Endothelial cell (in vitro differentiated cells): Measurements from ENCODE around the gene B3GNT2. TPM values are rescaled to one million over a fixed set of nuclear protein-coding genes. Genes with fewer than 3 reads are reported as not detected.
A peak's percentile ranks its signal among the peaks of the same experiment; 100 is the strongest.

Experiments
- DNase-seq: peaks from one replicate; pipeline ENCODE4 v3.0.0; 2021; ENCODE audit warnings: low spot score
- H3K27ac Mint-ChIP-seq: one replicate; pipeline ENCODE4 v1.8.0; 2021; ENCODE audit warnings: mixed read lengths, inconsistent platforms; ENCODE audit not compliant: unreplicated experiment
- H3K27me3 Mint-ChIP-seq: one replicate; pipeline ENCODE4 v1.8.0; 2021; ENCODE audit warnings: mild to moderate bottlenecking, moderate library complexity, mixed read lengths, inconsistent platforms; ENCODE audit not compliant: unreplicated experiment
- H3K36me3 Mint-ChIP-seq: one replicate; pipeline ENCODE4 v1.8.0; 2021; ENCODE audit warnings: mild to moderate bottlenecking, low read depth, mixed read lengths, inconsistent platforms; ENCODE audit not compliant: unreplicated experiment
- H3K4me1 Mint-ChIP-seq: one replicate; pipeline ENCODE4 v1.8.0; 2021; ENCODE audit warnings: mild to moderate bottlenecking, mixed read lengths, inconsistent platforms; ENCODE audit not compliant: unreplicated experiment
- H3K4me3 Mint-ChIP-seq: one replicate; pipeline ENCODE4 v1.8.0; 2021; ENCODE audit warnings: mild to moderate bottlenecking, mixed read lengths, inconsistent platforms; ENCODE audit not compliant: unreplicated experiment
- H3K9me3 Mint-ChIP-seq: one replicate; pipeline ENCODE4 v1.8.0; 2021; ENCODE audit warnings: mixed read lengths, inconsistent platforms; ENCODE audit not compliant: unreplicated experiment
- total RNA-seq: library from RNA; stranded (reverse); fragmentation: NEBNext Ultra II Directional; extraction: Animal tissue kit (Norgen Biotek cat#: 25700); gene quantifications from one replicate; pipeline ENCODE4 v1.2.1, GENCODE V29; 2021; ENCODE audit not compliant: unreplicated experiment
- TF ChIP-seq, protein P1 (sequence below): fragments of 200-600 bp; sonication (generic); IDR thresholded peaks from one replicate; pipeline ENCODE4 v1.5.0; 2021; ENCODE audit warnings: antibody characterized with exemption; ENCODE audit not compliant: unreplicated experiment

The B3GNT2 gene
- total RNA-seq, 1 donor from 2014 or later = 53.1 TPM

DNA sequence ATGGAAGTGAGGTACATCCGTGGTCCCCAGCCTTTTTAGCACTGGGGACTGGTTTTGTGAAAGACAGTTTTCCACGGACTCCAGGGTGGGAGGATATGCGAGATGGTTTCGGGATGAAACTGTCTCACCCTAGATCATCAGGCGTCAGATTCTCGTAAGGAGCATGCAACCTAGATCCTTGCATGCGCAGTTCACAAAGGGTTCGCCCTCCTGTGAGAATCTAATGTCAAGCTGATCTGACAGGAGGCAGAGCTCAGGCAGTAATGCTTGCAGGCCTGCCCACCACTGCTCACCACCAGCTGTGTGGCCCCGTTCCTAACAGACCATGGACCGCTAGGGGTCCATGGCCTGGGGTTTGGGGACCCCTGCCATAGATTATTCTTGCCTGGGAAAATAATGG is 11.6 kb downstream of the B3GNT2 start:
- TF ChIP-seq, protein P1, sequence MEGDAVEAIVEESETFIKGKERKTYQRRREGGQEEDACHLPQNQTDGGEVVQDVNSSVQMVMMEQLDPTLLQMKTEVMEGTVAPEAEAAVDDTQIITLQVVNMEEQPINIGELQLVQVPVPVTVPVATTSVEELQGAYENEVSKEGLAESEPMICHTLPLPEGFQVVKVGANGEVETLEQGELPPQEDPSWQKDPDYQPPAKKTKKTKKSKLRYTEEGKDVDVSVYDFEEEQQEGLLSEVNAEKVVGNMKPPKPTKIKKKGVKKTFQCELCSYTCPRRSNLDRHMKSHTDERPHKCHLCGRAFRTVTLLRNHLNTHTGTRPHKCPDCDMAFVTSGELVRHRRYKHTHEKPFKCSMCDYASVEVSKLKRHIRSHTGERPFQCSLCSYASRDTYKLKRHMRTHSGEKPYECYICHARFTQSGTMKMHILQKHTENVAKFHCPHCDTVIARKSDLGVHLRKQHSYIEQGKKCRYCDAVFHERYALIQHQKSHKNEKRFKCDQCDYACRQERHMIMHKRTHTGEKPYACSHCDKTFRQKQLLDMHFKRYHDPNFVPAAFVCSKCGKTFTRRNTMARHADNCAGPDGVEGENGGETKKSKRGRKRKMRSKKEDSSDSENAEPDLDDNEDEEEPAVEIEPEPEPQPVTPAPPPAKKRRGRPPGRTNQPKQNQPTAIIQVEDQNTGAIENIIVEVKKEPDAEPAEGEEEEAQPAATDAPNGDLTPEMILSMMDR = no peak
- Mint-ChIP-seq H3K27me3 (peaks cover 4% of the 10 kb centered on the region), H3K27ac (no peak overlapping the region), H3K4me1 (peaks cover 56% of the 10 kb centered on the region), H3K36me3 (no peaks in the 10 kb centered on the region), H3K9me3 (no peaks in the 10 kb centered on the region), H3K4me3 (no peak overlapping the region)
- no peak for DNase-seq

- no peaks in the 10 kb centered on the region for H3K9me3 Mint-ChIP-seq
- no peaks in the 10 kb centered on the region for H3K36me3 Mint-ChIP-seq
- no peak overlapping the region for H3K27ac Mint-ChIP-seq
- peak overlapping the region; percentile 9 for H3K4me3 Mint-ChIP-seq
- H3K27me3 Mint-ChIP-seq = peaks cover 4% of the 10 kb centered on the region
- TF ChIP-seq, protein P1 = no peak
- DNase-seq = no peak
- H3K4me1 Mint-ChIP-seq = peaks cover 50% of the 10 kb centered on the region
These were observed 12.3 kb downstream of the B3GNT2 start for GRCh38 chr2:62208074-62208757.

GRCh38 chr2:62208758-62209114 is 12.8 kb downstream of the B3GNT2 start:
- Mint-ChIP-seq H3K9me3 (no peaks in the 10 kb centered on the region), H3K4me1 (peaks cover 49% of the 10 kb centered on the region), H3K4me3 (peak overlapping the region; percentile 9), H3K36me3 (peaks cover 5% of the 10 kb centered on the region), H3K27me3 (peaks cover 4% of the 10 kb centered on the region), H3K27ac (no peak overlapping the region)
- no peak for DNase-seq
- TF ChIP-seq, protein P1 = no peak

DNA sequence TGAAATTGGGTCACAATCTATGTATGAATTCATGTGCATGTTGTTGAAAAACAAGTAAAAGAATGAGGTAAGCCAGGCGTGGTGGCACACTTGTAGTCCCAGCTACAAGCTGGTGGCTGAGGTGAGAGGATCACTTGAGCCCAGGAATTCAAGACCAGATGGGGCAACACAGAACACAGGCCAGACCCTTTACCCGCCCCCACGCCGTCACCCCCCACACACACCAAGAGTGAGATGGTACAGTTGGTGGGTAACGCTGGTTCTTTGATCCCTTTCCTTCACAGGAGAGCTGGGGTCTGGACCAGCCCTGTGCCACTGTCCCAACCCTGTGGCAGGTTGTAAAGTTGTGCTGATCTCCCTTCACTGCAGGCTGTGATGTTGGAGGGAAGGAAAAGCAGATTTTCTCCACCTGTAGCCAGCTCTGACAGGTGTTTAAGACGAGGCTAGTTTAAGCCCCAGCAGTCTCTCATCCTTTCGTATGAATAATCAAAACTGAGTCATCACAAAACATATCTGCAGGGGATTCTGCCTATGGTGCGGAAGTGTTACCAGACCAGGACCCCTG is 13.6 kb downstream of the B3GNT2 start:
- no peak overlapping the region for H3K4me3 Mint-ChIP-seq
- TF ChIP-seq, protein P1 = no peak
- no peaks in the 10 kb centered on the region for H3K9me3 Mint-ChIP-seq
- peaks cover 4% of the 10 kb centered on the region for H3K27me3 Mint-ChIP-seq
- H3K4me1 Mint-ChIP-seq = peaks cover 57% of the 10 kb centered on the region
- no peak for DNase-seq
- no peak overlapping the region for H3K27ac Mint-ChIP-seq
- peaks cover 12% of the 10 kb centered on the region for H3K36me3 Mint-ChIP-seq

DNA sequence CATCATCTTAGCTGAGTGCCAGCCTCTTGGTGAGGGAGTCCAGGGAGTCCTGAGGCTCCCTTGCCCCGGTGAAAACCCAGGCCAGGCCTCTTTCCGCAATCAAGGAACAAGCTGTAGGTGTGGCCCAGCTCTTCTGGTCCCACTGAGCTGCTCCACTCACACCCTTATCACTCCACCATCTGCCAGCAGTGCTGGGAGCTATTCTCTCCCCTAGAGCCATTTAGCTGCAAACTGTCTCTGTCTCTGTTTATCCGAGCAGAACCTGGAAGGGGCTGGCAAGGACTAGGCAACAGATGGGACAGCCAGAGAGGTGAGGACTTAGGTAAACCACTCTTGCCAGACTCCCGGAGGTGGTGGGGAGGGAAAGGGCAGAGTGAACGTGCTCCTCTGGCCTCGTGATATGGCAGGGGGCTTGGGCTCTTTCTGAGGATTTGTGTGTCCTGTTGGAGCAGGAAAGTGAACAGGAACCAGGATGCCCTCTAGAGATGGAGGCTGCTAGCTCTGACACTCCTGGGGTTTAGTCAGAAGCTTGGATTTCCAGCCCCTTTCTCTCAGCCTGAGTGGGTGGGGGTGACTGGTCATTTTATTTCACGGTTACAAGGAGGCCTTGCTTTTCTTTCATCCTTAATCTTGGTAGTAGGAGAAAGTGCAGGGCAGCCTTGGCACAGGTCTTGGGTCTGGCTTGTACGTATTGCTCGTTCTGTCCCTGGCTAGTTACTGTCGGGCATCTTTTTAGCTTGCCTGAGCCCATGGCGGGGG is 19.6 kb downstream of the B3GNT2 start:
- DNase-seq = peak; percentile 24
- H3K4me1 Mint-ChIP-seq = peaks cover 84% of the 10 kb centered on the region
- H3K4me3 Mint-ChIP-seq = peak overlapping the region; percentile 47
- TF ChIP-seq, protein P1 = no peak
- no peaks in the 10 kb centered on the region for H3K9me3 Mint-ChIP-seq
- H3K36me3 Mint-ChIP-seq = peaks cover 16% of the 10 kb centered on the region
- H3K27me3 Mint-ChIP-seq = no peaks in the 10 kb centered on the region
- peak overlapping the region; percentile 82 for H3K27ac Mint-ChIP-seq
